KG1 (cell line): ENCODE data around the gene SPI1.

Source experiments
- DNase-seq: peaks from one replicate; lab custom pipeline; 2025; lab: John Stamatoyannopoulos, UW

The SPI1 gene

DNA sequence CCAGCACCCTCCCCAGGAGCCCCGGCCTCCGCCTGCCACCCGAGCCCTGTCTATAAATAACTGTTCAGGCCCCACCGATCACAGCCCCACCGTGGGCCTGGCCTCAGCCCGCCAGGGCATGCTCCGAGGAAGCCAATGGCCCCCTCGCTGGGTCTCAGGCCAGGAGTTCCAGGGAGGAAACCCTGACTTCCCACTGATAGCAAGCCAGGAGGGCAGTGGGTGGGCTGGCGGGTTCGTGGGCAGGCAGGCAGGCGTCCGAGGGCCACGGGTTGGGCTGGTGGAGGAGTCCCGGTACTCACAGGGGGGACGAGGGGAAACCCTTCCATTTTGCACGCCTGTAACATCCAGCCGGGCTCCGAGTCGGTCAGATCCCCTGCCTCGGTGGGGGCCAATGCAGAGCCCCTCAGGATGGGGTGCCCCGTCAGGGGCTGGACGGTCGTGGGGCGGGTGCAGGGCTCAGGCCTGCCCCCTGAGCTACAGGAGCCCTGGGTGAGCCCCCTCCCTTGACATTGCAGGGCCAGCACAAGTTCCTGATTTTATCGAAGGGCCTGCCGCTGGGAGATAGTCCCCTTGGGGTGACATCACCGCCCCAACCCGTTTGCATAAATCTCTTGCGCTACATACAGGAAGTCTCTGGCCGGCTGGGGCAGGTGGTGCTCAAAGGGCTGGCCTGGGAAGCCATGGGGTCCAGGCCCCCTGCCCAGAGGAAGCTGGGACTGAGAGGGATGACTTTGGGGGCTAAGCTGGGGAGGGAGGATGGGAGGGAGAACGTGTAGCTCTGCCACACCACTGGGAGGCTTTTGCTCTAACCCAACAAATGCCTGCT is at the start of gene SPI1:
Gene SPI1, minus strand, starts transcription at position 538 of the 826 bp plus-strand sequence. Its CDS starts 194 bp downstream, at position 344.
- peak; percentile 70 for DNase-seq

DNA sequence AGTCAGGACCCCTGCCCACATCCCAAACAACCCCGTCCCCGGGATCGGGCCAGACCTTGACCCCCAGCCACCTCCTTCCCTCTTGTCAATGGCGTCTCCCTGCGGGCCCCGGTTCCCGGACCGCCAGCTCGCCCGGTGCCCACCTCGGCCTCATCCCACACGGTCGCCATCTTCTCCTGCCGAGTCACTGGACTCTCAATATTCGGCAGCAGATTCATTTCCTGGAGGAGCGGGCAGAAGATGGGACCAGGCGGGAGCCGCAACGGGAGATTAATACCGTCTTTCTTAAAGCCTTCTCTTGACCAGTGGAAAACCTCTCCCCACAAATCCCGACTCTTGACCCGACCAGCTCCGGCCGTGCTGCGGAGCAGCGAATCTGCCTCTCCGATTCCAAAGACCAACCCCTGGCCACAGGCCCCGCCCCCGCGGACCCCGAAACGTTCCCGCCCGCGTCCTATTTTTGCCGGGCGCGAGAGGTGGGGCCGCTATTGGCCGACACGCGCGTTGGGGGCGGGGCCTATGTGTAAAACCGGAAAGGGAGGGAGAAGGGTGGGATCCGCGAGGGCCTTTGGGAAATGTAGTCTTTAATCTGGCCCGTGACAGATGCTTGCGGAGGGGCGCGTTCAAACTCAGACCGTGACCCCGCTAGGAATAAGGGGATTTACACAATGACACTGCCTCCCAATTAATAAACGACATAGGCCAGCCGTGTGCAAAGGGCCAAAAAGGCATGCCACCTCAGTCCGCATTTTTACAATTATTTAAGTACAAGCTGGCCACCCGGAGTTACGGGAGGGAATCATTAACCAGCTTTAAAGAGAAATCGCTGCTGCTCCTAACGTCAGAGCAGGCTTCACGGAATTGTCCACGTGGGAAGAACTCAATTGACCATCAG is 48.0 kb upstream of the SPI1 start, which contains the start of gene PSMC3:
Gene PSMC3, minus strand, starts transcription at position 378 of the 895 bp plus-strand sequence. Its CDS starts 160 bp downstream, at position 218.
- DNase-seq: peak; percentile 95

DNA sequence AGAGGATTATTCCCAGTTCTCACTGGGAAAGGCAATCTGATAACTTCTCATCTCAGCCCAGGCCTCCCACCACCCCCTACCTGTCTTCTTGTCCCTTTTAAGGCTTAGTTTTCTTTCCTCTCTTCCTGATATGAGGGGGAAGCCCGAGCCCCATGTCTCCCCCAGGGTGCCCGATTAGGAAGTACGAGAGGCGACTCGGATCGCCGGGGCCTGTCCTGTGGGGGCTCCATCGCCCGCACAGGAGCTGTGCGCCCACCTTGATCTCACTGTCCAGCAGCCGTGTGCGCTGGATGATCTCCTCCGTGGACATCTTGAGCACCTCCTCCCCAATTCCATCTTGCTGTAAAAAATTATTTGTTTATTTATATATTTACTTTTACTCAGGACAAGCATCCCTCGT is 47.3 kb upstream of the SPI1 start:
- no peak for DNase-seq

DNA sequence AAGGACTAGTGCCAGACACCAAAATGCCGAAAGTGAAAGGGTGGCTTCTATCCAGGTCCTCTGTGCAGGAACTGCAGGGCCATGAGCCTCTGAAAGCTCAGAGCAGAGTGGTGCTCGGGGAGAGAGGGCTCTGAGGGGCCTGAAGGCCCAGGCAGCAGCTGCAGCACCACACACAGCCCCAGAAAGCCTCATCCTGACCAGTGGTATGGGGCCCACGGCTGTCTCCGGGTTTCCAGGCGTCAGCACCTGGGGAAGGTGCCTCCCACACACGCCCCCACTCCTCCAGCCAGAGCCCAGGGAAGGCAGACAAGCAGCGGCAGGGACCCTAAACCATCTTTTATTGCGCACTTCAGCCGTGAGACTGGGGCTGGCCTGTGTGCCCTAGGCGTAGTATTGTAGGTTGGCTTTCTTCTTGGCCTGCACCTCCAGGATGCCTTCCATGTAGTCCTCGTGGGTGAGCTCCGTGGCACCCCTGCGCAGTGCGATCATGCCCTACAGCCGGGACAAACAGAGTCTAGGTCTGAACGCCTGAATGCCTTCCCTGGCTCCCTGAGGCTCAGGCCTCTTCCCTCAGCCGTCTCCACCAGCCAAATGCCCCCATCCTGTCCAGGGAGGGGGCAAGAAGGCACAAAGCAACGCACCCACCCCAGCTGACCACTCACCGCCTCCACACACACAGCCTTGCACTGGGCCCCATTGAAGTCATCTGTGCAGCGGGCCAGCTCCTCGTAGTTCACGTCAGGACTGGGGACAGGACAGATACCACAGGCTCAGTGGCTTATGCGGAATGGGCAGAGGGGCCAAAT is 40.3 kb upstream of the SPI1 start:
- DNase-seq: no peak

DNA sequence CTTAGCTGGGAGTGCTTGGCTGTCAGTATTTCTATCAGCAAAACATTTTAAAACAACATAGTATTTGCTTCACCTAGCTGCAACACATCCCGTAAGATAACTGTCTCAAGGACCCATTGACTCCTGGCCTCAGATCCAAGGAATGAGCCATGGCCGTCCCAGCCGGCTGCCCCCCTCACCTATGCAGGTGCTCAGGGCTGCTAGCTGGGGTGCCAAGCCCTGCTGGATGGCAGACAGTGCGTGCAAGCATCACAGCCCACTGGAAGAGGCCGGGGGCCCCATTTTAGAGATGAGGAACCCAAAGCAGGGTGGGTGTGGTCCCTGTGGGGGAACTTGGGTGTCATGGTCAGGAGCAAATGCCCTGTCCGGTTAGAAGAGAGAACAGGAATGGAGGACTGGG is 39.4 kb upstream of the SPI1 start:
- no peak for DNase-seq

DNA sequence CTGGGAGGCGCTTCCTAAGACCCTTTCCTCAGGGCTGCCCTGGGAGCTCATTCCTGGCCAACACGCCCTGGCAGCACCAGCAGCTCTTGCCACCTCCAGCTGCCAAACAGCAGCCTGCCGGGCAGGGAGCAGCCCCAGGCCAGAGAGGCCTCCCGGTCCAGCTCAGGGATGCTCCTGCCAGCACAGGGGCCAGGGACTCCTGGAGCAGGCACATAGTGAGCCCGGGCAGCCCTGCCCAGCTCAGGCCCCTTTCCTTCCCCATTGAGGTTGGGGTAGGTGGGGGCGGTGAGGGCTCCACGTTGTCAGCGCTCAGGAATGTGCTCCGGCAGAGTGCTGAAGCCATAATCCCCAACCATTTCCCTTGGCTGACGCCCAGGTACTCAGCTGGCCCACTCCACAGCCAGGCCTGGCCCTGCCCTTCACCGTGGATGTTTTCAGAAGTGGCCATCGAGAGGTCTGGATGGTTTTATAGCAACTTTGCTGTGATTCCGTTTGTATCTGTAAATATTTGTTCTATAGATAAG is 37.7 kb upstream of the SPI1 start:
- no peak for DNase-seq

DNA sequence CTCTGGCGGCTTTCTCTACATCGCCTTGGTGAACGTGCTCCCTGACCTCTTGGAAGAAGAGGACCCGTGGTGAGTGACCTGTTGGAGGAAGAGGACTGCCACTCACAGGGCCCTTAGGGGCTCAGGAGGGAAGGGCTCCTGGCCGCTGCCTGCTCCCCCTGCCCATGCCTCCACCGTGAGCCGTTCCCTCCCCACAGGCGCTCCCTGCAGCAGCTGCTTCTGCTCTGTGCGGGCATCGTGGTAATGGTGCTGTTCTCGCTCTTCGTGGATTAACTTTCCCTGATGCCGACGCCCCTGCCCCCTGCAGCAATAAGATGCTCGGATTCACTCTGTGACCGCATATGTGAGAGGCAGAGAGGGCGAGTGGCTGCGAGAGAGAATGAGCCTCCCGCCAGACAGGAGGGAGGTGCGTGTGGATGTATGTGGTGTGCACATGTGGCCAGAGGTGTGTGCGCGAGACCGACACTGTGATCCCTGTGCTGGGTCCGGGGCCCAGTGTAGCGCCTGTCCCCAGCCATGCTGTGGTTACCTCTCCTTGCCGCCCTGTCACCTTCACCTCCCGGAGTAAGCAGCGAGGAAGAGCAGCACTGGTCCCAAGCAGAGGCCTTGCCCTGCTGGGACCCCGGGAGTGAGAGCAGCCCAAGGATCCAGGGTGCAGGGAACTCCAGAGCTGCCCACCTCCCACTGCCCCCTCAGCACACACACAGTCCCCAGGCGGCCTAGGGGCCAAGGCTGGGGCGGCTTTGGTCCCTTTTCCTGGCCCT is 36.9 kb upstream of the SPI1 start:
- DNase-seq: no peak

DNA sequence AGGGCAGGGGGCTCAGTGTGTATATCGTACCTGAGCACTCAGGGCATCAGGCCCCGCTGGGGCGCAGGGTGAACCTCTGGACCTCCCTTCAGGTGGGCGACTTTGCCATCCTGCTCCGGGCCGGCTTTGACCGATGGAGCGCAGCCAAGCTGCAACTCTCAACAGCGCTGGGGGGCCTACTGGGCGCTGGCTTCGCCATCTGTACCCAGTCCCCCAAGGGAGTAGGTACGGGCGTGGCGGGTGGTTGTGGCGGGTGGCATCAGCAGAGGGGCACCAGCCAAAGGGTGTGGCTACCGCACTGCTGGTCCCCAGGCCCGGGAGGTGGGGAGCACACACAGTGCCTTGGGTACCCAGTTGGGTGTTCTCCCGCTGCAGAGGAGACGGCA is 36.3 kb upstream of the SPI1 start:
- DNase-seq: no peak

DNA sequence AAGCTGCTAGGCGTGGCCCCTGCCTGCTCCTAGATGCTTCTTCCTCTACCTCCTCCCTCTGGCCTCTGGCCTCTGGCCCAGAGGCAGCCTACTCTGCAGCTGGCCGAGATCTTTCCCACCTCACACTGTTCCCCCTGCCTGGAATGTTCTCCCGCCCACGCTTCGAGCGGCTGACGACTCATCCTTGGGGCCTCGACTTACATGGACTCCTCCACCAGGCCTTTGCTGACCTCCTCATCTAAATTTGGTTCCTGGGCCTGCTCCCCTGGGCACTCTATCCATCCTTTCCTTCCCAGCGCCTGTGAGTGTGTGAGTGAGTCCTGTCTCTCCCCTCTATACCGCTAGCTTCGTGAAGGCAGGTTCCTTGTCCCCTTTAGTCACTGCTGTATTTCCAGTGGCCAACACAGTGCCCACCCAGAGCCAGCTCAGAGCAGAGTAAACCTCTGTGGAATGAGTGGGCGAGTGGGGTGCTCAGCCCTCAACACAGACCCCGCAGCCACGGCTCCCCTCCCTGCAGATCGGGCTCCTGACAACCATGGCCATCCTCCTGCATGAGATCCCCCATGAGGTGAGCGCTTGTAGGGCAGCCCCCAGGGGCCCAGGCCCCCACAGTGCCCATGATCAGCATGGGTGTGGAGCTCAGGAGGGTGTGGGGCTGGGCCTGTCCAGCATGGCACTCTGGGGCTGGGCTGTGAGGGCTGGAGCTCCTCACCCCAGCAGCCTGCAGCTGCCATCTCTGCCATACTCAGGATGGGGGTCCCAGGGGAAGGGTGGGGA is 35.7 kb upstream of the SPI1 start:
- DNase-seq: no peak

DNA sequence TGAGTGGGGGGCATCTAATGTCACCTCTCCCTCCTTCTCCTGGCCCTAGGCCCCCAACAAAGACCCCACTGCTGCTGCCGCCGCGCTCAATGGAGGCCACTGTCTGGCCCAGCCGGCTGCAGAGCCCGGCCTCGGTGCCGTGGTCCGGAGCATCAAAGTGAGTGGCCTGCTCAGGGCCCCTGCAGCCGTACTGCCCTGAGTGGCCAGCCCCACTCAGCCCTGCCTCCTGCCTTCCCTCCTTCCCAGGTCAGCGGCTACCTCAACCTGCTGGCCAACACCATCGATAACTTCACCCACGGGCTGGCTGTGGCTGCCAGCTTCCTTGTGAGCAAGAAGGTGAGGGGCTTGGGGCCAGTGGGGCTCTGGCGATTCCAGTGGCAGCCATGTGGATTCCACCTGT is 35.0 kb upstream of the SPI1 start:
- DNase-seq: no peak

DNA sequence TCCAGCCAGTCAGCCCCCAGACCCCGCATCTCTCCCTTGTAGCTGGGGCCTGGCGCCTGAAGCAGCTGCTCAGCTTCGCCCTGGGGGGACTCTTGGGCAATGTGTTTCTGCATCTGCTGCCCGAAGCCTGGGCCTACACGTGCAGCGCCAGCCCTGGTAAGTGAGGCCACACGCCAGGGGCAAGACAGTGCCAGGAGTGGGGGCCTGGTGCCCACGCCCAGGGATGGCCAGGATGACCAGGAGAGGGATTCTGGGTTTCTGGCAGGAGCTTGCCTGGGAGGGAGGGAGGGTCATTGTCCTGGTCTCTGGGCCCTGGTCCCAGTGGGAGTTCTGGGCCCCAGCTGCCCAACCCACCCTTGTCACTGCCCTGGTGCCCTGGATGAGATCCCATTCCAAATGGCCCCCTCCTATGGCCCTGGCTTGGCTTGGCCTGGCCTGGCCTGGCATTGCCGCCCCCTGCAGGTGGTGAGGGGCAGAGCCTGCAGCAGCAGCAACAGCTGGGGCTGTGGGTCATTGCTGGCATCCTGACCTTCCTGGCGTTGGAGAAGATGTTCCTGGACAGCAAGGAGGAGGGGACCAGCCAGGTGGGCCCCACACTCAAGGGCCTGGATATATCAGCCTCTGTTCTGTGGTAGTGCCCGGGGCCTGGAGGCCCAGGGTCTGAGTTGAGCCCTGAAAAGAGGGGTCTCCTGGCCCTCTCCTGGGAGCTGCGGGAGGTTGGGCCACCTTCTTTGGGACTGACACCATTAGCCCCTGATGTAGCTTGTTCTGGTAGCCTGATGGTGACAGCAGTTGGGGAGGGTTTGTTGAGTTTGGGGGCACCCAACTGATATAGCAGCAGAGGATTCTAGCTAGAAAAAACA is 33.8 kb upstream of the SPI1 start:
- DNase-seq: no peak

DNA sequence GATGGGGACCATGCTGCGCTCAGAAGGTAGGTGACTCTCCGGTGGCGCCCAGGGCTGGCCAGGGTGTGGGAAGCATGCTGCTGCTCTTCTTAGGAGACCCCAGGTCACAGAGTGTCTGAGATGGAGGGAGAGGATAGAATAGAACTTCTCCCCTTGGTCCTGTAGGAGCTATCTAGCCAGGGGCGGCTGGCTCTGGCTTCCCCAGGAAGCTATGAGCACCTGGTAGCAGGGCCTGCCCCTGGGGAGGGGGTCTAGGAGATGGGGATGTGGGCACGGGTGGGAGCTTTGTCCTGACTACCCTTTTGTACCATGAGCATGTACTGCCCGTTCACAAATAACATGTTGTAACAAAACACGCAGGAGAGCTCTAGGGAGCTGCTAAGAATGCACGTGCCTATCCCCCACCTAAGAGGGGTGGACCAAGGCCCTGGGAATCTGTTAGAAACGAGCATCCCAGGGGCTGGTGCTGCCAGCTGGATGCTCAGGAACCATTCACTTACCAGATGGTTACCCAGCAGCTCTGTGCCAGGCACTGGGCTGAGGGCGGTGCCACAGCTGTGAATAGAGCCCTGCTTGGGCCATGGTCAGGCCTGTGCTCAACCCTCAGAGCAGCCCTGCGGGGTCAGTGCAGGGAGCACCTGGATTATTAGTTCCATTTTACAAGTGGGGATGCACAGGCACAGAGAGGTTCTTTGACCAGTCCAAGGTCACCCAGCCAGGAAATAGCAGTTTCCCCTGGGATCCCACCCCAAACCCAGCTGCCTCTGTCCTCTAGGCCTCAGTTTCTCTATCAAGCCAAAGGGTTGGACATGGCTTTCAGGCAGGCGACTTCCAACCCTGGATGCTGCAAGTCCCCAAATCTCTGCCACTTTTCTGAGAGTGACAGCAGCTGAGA is 32.3 kb upstream of the SPI1 start:
- no peak for DNase-seq

DNA sequence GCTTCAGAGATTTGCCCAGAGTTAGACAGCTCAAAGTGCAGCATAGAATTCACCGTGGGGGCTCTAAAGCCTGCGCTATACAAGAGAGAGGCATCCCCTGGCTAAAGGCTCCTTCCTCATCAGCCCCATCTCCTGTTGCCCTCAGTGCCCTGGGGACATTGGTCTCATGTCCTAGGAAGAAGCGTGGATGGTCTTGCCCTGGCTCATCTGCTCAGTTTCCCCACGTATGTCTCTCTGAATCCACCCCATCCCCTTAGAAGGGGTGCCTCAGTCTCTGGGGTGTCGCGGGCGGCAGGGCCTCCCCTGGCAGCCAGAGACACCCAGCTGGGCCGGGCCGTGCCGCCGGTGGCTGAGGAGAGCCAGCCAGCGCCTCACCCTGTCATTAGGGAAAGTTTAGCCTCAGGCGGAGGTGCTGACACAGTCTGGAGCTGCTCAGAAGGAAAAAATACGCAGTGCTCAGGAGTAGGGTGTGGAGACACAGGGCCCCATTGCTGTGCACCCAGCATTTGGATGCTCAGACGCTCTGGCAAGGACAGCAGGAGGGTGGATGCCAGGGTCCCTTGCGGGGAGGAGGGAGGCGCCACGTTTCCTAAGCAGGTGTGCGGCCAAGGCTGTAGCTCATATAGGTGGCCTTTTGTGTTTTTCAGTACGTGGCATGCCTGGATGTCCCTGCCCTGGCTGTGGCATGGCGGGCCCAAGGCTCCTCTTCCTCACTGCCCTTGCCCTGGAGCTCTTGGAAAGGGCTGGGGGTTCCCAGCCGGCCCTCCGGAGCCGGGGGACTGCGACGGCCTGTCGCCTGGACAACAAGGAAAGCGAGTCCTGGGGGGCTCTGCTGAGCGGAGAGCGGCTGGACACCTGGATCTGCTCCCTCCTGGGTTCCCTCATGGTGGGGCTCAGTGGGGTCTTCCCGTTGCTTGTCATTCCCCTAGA is 31.4 kb upstream of the SPI1 start:
- DNase-seq: no peak

DNA sequence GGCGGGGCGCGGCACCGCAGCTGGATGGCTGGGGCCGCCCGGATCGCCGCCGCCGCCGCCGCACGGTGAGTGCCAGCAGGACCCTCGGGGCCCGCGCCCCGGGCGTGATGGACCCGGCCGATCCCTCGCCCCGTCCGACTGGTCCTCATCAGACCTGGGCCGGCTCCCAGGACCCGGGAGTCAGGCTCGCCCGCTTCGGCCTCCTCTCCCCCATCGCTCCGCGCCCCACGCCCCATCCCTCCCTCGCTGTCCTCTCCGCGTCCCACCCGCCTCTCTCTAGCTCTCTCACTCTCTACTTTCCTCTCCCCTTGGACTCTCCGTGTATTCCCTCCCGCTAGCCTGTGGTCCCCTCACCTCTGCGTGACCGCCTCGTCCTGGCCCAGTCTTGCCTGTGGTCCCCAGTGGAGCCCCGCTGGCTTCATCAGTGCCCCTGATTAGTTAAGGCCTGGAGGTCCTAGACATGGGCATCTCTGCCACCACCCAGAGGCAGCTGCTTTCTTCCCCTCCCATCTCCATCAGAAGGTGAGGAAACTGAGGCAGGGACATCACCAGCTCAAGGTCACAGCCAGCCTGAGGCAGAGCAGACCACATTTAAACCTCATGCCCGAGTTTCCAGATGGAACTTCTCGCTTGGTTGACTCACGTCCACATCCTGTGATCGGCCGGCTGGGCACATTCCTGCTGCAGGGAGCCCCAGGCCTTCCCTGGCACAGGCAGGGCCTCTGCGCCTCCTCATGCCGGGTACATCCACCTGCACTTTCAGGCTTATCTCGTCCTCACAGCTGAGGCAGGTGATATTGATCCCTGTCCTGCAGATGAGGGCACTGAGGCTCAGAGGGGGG is 30.5 kb upstream of the SPI1 start:
- DNase-seq: no peak

DNA sequence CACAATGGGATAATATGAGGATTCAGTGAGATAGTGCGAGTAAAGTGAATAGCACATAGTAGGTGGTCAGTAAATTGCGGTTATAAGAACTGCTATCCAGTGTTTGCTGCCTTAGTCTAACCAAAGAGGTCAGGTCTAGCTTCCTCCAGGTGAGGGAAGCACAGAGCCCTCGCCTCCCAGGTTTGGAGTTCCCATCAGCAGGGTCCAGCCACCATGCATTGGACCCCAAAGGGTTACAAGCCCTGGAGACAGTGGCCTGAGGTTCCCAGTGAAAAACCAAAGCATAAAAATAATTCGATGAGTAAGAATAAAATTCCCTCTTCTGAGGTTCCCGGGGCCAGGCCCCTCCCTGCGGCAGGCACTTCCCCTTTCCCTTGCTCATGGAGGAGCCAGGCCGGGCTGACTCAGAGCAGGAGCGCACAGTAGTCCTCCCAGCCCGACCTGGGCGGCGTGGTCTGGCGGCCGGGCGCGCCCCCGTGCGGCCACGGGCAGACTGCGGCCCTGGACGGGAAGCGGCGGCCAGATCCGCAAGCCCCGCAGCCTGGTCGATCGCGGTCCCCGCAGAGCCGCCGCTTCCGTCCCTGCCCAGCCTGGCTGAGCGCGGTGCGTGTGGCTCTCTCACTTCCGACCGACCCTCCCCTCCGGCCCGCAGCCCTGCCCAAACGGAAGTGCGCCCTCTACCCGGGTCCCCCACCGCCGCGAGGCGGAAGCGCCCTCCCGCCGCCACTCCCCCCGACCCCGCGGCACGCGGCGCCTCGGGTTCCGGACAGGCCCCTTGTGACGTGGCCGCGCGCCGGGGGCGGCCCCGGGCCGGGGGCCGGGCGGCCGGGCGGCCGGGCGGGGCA is 29.6 kb upstream of the SPI1 start, which contains the start of gene SLC39A13:
Gene SLC39A13, plus strand, starts transcription at position 845 of the 845 bp plus-strand sequence. CDS start 1,505 bp downstream, outside the sequence.
- peak; percentile 97 for DNase-seq
